Stimulated activated CD4-positive, alpha-beta T cell treated with anti-CD3 and anti-CD28 coated beads, Interleukin-12 subunit alpha, Interleukin-12 subunit beta, amount 100 ng/mL, for 4 hours (primary cell): ENCODE data around the gene INTS3.
"Not testable (repeated sequence)": the region's sequence is repeated elsewhere in the genome, so short reads cannot be mapped to it uniquely, and the experiment has no call there.

Source experiments
- DNase-seq: peaks from one replicate; pipeline ENCODE4 v3.0.0-alpha.2; 2020

Gene INTS3

DNA sequence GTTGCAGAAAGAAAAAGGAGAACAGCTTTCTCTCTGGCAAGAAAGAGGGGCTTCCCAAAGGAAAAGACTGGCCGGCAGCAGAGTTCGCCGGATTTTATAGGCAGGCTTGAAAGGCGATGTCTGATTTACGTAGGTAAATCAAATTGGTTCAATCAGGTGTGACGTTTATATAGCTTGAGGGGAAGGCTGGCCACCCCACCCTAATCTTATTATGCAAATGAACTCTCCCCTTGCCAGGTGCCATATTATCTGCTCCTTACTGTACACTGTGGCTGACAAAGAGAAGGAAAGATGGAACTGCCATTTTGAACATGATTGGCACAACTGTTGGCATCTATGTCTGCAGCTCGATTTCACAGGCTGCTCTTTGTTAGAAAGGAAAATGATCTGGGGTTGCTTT lies 16.8 kb upstream of the INTS3 start:
- DNase-seq: no peak

DNA sequence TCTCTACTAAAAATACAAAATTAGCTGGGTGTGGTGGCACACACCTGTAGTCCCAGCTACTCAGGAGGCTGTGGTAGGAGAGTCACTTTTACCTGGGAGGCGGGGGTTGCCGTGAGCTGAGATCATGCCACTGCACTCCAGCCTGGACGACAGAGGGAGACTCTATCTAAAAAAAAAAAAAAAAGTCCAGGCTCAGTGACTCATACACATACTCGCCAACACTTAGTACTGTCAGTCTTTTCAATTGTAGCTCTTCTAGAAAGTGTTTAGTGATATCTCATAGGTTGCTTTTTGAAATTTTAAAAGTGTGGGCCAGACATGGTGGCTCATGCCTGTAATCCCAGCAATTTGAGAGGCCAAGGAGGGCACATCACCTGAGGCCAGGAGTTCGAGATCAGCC lies 11.6 kb upstream of the INTS3 start:
- not testable (repeated sequence) for DNase-seq

DNA sequence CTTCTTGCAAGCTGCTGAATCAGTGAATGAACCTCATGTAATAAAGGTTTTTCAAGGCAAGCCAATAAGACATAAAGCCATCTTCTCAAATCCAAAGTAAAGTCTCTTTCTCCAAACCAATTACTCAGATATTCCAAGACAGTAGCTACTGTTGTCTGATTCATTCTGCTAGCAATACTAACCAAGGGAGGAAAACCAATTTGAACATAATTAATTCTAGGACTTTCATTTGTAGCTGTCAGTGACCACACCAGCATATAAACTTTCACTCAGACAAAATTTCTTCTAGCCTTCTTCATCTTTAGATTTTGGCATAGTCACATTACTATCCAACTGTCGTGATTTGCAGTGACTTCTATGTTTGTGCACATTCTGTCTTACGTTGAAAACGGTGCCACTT lies 10.5 kb upstream of the INTS3 start:
- no peak for DNase-seq

DNA sequence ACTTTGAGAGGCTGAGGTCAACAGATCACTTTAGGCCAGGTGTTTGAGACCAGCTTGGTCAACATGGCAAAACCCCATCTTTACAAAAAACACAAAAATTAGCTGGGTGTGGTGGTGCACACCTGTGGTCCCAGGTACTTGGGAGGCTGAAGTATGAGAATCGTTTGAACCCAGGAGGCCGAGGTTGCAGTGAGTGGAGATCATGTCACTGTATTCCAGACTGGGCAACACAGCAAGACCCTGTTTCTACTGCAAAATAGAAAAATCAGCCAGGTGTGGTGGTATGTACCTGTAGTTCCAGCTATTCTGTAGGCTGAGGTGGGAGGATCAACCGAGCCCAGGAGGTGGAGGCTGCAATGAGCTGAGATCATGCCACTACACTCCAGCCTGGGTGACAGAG lies 4.2 kb upstream of the INTS3 start:
- no peak for DNase-seq

DNA sequence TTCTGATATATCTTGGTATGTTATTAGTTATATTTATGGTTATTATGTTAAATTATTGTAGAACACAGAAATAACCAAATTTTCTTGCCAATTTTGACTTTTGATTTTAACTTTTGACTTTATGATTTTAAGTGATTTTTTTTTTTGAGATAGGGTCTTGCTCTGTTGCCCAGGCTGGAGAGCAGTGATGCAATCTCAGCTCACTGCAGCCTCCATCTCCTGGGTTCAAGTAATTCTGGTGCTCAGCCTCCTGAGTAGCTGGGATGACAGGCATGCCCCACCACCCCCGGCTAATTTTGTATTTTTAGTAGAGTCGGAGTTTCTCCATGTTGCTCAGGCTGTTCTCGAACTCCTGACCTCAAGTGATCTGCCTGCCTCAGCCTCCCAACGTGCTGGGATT lies 3.2 kb upstream of the INTS3 start:
- DNase-seq: not testable (repeated sequence)

DNA sequence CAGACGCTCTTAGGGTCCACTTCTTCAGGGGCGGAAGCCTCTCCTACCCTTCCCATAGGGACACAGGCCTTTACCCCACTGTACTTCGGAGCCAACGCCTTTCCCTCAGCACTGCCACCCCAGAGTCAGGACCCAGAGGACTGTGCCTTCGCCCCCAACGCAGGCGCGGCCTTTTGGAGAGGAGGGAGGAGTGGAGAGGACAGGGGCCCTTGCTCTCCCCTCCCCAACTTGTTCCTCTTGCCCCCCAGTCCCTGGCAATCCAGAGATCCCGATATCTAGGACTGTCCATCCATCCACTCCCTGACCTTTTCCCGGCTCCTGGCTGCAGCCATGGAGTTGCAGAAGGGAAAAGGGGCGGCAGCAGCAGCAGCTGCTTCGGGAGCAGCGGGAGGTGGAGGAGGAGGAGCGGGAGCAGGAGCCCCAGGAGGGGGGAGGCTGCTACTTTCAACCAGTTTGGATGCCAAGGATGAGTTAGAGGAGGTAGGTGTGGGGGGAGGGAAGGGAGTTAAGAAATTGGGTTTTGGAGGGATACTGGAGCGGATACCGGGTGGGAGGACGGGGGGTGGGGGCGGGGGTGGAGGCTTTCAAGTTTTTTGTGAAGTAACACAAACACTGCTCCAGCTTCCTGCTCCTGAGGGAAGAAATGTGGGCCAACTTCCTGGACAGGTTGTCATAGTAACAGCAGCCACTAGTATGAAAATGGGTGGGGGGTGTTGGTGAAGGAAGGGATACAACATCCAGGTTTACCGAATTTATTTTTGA lies 636 bp downstream of the INTS3 start:
- DNase-seq: peak; percentile 22

DNA sequence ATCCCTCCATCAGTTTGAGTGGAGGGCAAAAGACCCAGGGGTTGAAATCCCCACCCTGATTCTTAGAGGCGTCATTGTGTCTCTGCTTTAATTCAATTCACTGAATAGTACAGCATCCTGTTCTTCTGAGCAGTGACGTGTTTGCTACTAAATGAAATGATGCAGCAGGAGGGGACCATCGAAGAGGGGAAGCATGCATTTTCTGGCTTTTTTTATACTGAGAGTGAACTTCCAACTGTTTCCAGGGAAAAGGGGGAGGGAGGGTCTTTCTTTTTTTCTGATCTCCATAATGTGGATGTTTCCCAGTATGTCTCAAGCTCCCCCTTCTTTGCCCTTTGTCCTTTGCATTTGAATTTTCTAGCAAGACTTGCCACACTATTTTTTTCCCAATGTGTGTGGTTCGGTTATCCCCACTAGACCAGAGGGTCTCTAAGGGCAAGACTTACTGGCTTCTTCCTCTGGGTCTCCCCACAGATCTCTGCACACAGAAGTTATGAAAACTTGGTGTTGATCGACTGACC lies 2.7 kb downstream of the INTS3 start:
- no peak for DNase-seq

DNA sequence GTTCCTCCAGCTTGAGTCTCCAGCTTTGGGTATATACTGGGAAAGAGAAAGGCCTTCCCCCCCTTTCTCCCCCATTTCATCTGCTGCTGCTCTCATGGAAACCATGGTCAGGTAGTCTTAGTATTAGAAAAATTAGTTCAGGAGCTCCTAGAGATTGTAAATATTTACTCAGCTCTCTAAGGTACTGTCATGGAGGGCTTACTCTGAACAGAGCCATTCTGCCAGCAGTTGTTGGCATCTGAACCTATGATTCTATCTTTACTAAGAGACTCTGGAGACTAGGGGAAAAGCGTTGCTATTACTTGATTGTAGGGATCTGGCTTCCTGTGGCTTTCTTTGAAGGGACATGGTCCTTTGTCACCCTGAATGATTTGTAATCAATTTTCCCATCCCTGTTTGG lies 6.1 kb downstream of the INTS3 start:
- no peak for DNase-seq

DNA sequence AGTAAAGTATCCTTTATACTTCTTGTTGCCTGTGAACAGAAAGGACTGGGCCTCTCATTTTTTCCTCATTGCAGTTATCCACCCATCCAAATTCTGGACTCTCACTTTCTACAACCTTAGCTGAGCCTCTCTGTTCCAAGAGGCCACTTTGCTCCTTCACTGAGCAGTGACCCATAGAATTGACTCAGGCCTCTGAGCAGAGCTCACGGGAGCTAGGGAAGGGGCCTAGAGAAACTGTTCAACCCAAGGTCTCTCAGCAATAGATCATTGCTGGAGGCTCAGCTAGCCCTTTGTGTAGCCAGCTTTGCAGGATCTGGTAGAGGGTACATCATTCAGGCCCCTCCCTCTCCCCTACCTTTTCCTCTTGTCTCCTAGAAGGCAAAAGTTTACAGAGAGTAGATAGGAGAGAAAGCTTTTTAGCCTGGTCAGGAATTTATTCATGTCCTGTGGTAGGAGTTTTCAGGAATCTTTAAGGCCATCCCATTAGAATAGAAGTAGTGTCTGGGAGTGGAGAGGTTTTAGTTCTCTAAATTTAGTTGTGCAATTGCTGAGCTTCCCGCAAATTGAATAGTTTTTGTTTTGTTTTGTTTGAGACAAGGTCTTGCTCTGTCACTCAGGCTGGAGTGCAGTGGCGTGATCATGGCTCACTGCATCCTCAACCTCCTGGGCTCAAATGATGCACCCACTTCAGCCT lies 6.7 kb downstream of the INTS3 start:
- no peak for DNase-seq

DNA sequence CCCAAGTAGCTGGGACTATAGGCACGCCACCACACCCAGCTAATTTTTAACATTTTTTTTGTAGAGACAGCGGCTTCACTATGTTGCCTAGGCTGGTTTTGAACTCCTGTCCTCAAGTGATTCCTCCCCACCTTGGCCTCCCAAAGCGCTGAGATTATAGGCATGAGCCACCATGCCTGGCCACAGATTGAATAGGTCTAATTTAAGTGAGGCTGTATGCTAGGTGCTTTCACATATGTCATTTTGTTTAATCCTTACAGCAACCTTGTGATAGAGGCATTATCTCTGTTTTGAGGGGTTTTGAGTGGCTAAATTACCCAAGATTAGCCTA lies 7.2 kb downstream of the INTS3 start:
- DNase-seq: no peak

DNA sequence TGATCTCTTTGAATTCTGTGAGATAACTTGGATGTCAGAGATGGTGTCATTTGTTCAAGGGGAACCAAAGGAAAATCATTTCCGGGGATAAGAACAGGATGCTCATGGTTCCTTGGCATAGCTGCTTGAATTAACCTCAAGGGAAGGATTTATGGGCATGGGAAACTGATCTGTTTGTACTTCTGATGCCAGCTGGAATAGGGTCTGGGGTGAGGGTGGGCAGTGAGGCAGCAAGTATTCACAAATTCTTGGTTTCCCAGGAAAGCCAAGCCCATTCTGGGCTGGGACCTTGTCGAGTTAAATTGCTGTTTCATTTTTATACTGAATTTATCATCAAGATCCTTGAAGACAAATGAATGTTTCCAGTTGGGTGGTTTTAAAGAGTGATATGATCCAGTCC lies 14.1 kb downstream of the INTS3 start:
- no peak for DNase-seq

DNA sequence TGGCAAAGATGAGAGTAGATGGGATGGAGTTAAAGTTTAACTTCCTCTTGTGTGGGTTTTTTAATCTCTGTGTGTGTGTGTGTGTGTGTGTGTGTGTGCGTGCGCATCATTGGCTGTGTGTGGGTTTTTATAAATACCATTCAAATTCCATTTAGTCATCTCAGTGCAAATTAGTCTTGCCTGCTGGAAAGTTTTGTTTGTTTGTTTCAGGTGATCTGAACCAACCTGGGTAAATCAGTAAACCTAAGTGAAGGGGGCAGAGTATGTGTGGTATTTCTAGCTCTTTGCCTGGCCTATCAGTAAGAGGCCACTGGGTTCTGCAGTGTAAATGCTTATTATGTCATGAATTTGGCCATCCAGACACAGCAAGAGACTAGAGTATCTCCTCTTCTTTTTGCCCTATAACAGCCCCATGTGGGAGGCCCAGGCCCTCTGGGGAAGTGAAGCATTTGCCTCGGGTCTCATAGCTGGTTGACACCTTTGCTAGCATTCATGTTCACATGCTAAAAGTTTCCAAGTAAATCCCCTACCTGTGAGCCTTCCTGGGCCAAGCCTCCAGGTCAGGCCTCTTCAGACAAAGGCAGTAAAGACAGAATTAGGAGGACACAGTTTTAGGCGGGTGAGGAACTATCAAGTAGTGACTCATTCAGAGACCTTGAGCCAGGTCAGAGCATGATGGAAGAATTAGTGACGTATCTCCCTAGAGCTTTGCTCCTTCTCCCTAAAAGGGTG lies 14.7 kb downstream of the INTS3 start:
- no peak for DNase-seq

DNA sequence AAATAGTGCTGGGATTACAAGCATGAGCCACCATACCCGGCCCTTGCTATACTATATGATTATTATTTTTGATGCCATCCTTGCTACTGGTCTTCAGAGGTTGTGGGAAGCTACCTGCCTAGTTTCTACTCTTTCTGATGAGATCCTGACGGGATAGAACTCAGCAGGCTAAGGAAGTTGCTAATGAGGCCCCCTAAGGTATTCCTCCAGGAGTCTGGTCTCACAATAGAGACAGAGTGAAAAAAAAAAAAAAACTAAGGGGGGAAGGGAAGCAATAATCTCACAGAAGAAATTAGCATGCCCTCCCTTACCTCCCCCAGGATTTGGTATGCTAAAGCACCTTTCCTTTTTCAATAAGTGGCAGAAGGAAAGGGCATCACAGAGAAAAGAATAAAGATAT lies 17.6 kb downstream of the INTS3 start:
- DNase-seq: no peak

DNA sequence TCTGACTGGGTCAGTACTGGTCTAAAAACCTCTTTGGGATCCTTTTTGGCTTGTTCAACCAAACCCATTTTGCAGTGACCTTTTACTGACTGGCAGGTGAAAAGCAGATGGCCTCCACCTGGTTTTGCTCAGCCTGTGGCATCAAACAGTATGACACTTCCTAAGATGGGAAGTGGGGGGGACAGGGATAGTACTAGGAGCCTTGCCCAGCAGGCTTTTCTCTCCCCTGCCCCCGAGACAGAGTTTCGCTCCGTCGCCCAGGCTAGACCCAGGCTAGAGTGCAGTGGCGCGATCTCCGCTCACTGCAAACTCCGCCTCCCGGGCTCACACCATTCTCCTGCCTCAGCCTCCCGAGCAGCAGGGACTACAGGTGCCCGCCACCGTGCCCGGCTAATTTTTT lies 18.3 kb downstream of the INTS3 start:
- DNase-seq: no peak

DNA sequence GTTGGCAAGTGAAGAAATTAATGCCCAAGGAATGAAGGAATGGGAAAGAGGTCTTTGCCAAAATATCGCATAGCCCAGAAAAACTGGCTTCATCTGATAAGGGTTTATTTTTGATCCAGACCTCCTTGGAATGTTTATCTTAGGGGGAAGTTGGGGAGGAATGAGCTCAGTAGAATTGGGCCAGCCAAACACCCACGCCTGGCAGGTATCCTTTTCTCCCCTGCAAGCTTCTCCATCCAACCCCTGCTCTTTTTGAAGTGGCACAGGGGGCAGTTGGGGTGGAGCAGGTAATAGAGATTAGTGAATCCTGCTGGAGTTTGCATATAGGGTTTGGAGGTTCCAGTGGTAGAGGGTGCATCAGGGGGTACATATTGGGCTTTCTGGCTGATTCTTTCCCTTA lies 21.1 kb downstream of the INTS3 start:
- no peak for DNase-seq

DNA sequence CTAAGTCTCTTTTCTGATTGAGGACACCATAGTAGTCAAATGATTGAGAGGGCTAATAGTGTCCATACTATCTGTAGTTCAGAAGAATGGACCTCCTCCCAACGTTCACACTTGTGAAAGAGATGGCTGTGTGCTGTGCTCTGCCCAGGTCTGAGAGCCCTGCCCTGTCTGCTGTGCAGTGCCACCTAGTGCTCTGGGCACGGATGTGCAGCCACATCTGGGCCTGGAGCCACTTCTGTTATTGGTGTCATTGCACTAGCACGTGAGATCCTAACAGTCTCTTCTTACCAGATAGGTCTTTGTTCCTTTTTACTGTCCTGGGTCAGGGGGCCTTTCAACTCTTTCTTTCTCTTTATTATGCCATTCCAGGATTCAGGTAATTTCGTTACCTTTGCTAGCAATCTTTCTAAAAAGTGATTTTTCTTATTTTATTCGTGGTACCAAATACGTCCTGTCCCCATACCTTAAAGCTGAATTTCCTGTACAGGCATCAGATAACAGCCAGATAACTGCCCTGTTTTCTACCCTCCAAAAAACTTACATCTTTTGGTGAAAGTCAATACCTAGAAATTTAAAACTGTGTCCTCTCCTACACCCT lies 21.7 kb downstream of the INTS3 start:
- DNase-seq: peak; percentile 67

DNA sequence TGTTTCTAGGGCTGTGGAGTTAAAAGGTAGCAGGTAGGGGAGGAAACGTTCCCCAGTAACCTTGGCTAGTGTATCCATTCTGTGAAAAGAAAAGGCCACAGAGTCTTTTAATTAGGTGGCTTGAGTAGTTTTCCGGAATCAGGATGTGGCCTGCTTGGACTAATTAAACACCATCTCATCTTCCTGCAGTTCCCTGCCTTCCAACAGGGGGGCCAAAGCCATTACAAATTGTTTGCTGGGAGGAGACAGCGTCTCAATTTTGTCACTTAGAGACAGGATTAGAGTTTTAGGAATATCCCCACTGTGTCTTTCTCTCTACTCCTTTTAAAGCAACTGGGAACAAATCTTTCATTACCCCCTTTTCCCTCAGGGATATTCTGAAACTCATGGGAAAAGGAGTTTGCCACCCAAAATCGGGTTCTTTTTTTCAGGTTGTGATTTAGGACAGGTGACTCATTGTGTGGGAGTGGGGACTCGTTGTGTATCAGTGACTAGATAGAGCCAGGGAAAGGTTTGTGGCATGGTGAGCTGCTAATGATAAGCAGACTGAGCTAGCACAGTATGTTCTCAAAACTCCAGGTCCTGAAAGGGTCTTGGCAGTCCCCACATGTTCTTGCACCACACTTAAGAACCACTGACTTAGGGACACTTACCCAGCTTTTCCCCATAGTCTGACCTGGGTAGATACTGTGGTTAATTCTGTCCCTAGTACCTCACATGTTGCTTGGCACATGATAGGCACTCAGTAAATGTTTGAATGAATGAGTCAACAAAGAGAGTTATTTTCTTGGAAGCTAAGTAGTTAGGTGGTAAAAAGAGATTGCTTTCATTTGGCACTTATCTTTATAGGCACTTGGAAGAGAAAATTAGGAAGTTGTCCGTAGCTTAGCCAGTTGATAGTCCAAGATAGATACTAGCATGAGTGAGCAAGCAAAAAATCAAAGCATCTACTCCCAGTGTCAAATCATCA lies 22.5 kb downstream of the INTS3 start:
- DNase-seq: no peak

DNA sequence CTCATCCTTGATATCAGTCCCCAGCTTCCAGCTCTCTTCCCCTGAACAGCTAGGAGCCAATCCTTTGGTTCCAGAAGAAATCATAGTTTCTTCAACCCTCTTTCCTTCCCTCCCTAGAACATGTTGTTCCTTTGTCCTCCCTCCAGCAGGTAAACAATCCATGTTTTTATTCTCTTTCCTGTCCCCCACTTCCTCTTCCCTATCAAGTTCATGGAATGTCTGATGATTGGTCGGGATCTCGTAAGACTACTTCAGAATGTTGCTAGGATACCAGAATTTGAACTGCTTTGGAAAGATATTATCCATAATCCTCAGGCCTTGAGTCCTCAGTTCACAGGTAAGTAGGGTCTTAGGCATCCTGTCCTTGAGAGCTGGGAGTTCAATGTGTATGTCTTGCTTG lies 24.2 kb downstream of the INTS3 start:
- DNase-seq: no peak

DNA sequence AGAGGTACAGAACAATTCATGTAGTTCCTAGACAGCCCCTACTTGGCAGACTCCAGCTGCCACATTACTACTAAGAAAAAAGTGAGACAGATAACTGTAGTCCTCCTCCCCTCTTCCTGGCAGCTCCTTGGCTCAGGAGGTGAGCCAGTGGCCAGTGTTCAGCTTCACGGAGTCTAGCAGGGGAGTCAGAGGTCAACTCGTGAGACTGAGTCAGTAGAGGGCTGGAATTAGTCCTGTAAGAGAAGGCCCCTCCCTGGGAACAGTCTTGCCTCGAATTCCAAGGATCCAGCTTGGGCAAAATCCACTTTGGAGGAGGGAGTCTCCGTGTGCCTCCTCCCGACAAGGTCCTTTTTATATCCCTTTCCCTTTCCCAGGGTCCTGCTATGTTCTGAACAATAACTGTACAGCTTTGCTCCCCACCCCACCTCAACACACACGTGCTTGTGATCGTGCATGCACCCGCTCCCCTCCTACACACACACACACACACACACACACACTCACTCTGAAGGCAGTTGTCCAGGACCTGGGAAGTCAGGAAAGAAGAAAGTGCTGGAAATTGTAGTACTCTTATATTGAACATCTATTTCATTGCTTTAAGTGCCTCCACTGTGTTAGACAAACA lies 24.8 kb downstream of the INTS3 start:
- DNase-seq: no peak

DNA sequence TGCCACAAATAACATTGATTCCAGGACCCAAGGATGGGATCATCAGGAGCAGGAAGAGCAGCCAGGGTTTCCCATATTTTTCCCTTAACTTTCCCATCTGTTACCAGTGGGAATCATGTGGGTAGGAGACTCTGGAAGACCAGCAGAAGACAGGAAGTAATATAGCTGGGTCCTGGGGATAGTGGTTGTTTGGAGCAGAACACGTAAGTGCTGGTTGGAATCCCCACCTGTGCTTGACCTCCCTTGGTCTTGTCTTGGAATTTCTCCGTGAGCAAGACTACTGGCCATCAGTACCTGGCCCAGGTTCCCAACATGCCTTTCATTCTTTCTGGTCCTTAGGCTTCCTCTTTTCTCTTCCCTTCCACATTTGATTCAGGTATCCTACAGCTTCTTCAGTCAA lies 26.4 kb downstream of the INTS3 start:
- DNase-seq: no peak

DNA sequence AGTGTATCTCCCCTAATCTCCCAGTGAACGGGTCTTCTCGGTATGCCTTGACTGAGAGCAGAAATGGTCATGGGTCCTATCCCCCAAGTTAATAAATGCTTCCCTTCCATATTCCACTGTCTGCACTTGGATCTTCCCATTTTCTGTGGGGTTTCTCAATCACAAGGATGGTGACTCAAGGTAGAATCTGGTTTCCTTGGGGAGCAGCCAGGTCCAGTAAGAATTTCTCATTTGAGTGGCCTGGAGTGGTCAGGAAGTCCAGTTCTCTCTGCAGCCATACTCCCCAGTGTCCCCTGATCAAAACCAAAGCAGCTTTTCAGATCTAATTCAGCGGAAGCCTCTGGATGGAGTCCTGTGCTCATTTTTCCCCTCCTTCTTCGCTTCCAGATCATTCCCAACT lies 32.6 kb downstream of the INTS3 start:
- no peak for DNase-seq
